Prostate gland (tissue), 2 donors: ENCODE results near the gene TRRAP. TPM values are rescaled to one million over a fixed set of nuclear protein-coding genes. Genes with fewer than 3 reads are reported as not detected.
A peak's percentile ranks its signal among the peaks of the same experiment; 100 is the strongest.

Experiments used
- DNase-seq: peaks from one replicate; pipeline ENCODE4 v3.0.0-alpha.2; 2019; ENCODE audit warnings: low spot score
- H3K27ac ChIP-seq, 2 donors: fragments of 200-600 bp; sonication (generic); 2 replicates each; pipeline ENCODE4 v1.5.1; 2017 to 2019
- H3K27me3 ChIP-seq: fragments of 200-600 bp; sonication (generic); replicated peaks from 2 replicates; pipeline ENCODE4 v1.5.1; 2019; ENCODE audit not compliant: insufficient read depth
- H3K36me3 ChIP-seq, 2 donors: fragments of 200-600 bp; sonication (generic); 1 replicate in 1 of 2; 2 replicates in 1 of 2; pipeline versions ENCODE4 v1.5.1 to v1.8.1; 2017 to 2019
- H3K4me1 ChIP-seq: fragments of 200-600 bp; sonication (generic); replicated peaks from 2 replicates; pipeline ENCODE4 v1.5.1; 2019
- H3K4me3 ChIP-seq, 2 donors: fragments of 200-600 bp; sonication (generic); 2 replicates each; pipeline ENCODE4 v1.5.1; 2017 to 2019
- H3K9me3 ChIP-seq: fragments of 200-600 bp; sonication (generic); 2 replicates; pipeline ENCODE4 v1.5.1; 2017
- POLR2A ChIP-seq: fragments of 450-650 bp; IDR thresholded peaks from one replicate; pipeline ENCODE4 v1.6.1; 2016; ENCODE audit warnings: antibody characterized with exemption, mild to moderate bottlenecking
- POLR2AphosphoS5 ChIP-seq: sonication (generic); formaldehyde crosslinking; IDR thresholded peaks from one replicate; pipeline ENCODE4 v1.6.1; 2017; ENCODE audit warnings: antibody characterized with exemption
- WGBS: methylation state at CpG from one replicate; pipeline ENCODE4 v1.1.5; 2018; 5-methylcytosine and 5-hydroxymethylcytosine counted together
- intact Hi-C: fragments of 100-400 bp; cut with DNase I; formaldehyde crosslinking; loops from one replicate; pipeline ENCODE4 v1.14.2; 2022
- total RNA-seq, 2 donors: library from RNA; depleted of rRNA; stranded (reverse); fragments of >200 nt; gene quantifications; one replicate each; pipeline ENCODE4 v1.1.0, GENCODE V29; 2016
- TF ChIP-seq, protein P1 (sequence below), 4 experiments: fragments of 200-600 bp in 2 of 4; fragments of 450-650 bp in 2 of 4; sonication (generic) in 2 of 4; IDR thresholded peaks; 1 replicate in 3 of 4; 2 replicates in 1 of 4; pipeline ENCODE4 v1.5.1; 2016 to 2019; ENCODE audit warnings: antibody characterized with exemption in 4 of 4, mild to moderate bottlenecking in 2 of 4, moderate library complexity in 2 of 4

Gene TRRAP
- total RNA-seq, 2 donors from 2014 or later: 38.3 to 87.4 TPM

DNA sequence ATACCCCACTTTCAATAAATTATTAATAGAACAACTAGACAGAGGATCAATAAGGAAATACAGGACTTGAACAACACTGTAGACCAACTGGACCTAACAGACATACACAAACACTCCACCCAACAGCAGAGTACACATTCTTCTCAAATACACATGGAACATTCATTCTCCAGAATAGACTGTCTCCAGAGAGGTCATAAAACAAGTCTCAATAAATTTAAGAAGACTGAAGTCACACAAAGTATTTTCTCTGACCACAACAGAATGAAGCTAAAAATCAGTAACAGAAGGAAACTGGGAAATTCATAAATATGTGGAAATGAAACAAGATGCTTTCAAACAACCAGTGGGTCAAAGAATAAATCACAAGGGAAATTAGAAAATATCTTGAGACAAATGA is 145.7 kb downstream of the TRRAP start:
- Histone ChIP-seq H3K4me3 (no peak overlapping the region), H3K36me3 (no peaks in the 10 kb centered on the region), H3K27me3 (no peaks in the 10 kb centered on the region), H3K27ac (peak overlapping the region in 1 of 2 donors; percentile 60), H3K9me3 (no peaks in the 10 kb centered on the region), H3K4me1 (no peaks in the 10 kb centered on the region)
- peak; percentile 30 for DNase-seq
- intact Hi-C loops: no loop called here
- TF ChIP-seq POLR2A: no peak
- TF ChIP-seq POLR2AphosphoS5: peak; percentile 79
- TF ChIP-seq, protein P1, sequence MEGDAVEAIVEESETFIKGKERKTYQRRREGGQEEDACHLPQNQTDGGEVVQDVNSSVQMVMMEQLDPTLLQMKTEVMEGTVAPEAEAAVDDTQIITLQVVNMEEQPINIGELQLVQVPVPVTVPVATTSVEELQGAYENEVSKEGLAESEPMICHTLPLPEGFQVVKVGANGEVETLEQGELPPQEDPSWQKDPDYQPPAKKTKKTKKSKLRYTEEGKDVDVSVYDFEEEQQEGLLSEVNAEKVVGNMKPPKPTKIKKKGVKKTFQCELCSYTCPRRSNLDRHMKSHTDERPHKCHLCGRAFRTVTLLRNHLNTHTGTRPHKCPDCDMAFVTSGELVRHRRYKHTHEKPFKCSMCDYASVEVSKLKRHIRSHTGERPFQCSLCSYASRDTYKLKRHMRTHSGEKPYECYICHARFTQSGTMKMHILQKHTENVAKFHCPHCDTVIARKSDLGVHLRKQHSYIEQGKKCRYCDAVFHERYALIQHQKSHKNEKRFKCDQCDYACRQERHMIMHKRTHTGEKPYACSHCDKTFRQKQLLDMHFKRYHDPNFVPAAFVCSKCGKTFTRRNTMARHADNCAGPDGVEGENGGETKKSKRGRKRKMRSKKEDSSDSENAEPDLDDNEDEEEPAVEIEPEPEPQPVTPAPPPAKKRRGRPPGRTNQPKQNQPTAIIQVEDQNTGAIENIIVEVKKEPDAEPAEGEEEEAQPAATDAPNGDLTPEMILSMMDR (IDR thresholded peaks at IDR 0.05): no peak

GRCh38 chr7:99027241-99027640 is 148.9 kb downstream of the TRRAP start:
- DNase-seq: no peak
- H3K36me3 ChIP-seq: peaks cover 0 to 21% of the 10 kb centered on the region in 2 donors
- no peak for TF ChIP-seq POLR2A
- TF ChIP-seq POLR2AphosphoS5: no peak
- TF ChIP-seq, protein P1 (IDR thresholded peaks at IDR 0.05): no peak
- H3K4me3 ChIP-seq: no peak overlapping the region
- no peak overlapping the region for H3K27ac ChIP-seq
- intact Hi-C loops: no loop called here
- WGBS: 69% methylated on average over 3 of the region's 3 CpGs
- no peaks in the 10 kb centered on the region for H3K4me1 ChIP-seq
- no peaks in the 10 kb centered on the region for H3K27me3 ChIP-seq
- no peaks in the 10 kb centered on the region for H3K9me3 ChIP-seq

DNA sequence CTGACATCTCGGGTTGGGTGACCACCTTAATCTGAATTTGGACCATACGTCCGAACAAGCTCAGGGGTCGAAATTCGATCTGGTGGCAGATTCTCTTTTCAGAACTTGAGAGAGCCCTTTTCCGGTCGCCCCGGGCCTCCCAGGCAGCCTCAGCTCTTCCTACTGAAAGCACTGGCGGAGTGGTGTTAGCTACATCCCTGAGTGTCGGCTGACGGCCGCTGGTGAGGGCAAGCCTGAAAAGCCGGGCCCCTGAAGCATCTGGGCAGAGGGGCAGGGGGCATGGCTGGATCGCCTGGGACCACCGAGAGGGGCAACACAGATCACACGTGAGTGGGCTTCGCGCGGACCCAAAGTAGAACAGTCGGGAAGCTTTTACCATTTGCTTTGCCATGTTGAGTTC is 149.5 kb downstream of the TRRAP start:
- Histone ChIP-seq H3K9me3 (no peaks in the 10 kb centered on the region), H3K27me3 (no peaks in the 10 kb centered on the region), H3K36me3 (peaks cover 0 to 25% of the 10 kb centered on the region in 2 donors), H3K27ac (no peak overlapping the region), H3K4me3 (no peak overlapping the region), H3K4me1 (no peaks in the 10 kb centered on the region)
- intact Hi-C loops: no loop called here
- 93% methylated on average over 20 of the region's 20 CpGs for WGBS
- TF ChIP-seq, protein P1 (IDR thresholded peaks at IDR 0.05): no peak
- TF ChIP-seq POLR2A (no peak), POLR2AphosphoS5 (no peak)
- no peak for DNase-seq

DNA sequence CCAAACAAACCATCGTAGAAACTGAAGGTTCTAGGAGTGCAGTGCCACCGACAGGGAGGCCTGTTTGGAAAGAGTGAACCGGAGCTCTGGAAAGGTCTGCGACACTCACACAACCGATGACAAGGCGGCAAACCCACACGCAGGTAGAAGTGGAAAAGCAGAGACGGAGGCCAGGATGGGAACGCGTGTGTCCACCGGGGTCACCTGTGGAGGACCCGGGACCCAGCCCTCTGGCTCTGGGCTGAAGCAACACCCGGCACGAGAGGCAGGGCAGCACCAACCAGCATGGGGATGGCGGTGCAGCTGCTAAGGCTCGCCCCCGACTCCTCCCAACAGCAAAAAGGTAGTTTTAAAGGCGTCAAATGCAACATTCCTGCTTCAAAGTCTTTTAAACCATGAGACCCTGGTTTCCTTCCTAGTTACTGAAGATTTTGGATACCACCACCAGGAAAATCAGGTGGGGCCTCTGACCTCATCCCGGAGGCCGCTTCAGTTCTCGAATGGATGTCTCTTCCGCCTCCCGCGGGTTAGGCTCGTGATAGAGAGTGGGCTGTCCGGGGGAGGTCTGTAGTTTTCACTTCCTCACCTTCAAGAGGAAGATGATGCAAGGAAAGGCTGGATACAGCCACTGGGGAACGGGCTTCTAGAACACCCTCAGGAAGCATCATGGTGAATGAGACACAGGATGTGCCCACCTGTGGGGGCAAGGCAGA is 150.1 kb downstream of the TRRAP start:
- no peak overlapping the region for H3K27ac ChIP-seq
- intact Hi-C loops: no loop called here

More for the DNA sequence above, 150.1 kb downstream of the TRRAP start:
- TF ChIP-seq POLR2A (no peak), POLR2AphosphoS5 (no peak)
- TF ChIP-seq, protein P1 (IDR thresholded peaks at IDR 0.05): no peak
- Histone ChIP-seq H3K4me3 (no peak overlapping the region), H3K36me3 (peaks cover 0 to 31% of the 10 kb centered on the region in 2 donors), H3K9me3 (no peaks in the 10 kb centered on the region), H3K27me3 (no peaks in the 10 kb centered on the region), H3K4me1 (no peaks in the 10 kb centered on the region)
- 94% methylated on average over 27 of the region's 27 CpGs for WGBS
- DNase-seq: no peak
